ENCODE measurements around the gene DPP6. TPM values are rescaled to one million over a fixed set of nuclear protein-coding genes. Genes with fewer than 3 reads are reported as not detected.

Gene DPP6
- total and polyA plus RNA-seq, 11 donors, result 0.05 to 2.9 (median 0.11) TPM; not detected in 3

- Histone ChIP-seq H3K4me1 (no peaks in the 10 kb centered on the region), H3K36me3 (no peaks in the 10 kb centered on the region), H3K27ac (no peak overlapping the region), H3K9me3 (peaks cover 0 to 20% (median 0%) of the 10 kb centered on the region in 12 donors), H3K4me3 (no peak overlapping the region), H3K27me3 (peaks cover 0 to 2% (median 0%) of the 10 kb centered on the region in 9 donors)
- intact Hi-C loops (cut with DNase I), result no loop called here
- 71 to 83% (median 80%) methylated on average over 12 to 18 of the region's 18 CpGs for WGBS, 4 donors
- DNase-seq (no peak), ATAC-seq (no peak)
- TF ChIP-seq, protein P1, sequence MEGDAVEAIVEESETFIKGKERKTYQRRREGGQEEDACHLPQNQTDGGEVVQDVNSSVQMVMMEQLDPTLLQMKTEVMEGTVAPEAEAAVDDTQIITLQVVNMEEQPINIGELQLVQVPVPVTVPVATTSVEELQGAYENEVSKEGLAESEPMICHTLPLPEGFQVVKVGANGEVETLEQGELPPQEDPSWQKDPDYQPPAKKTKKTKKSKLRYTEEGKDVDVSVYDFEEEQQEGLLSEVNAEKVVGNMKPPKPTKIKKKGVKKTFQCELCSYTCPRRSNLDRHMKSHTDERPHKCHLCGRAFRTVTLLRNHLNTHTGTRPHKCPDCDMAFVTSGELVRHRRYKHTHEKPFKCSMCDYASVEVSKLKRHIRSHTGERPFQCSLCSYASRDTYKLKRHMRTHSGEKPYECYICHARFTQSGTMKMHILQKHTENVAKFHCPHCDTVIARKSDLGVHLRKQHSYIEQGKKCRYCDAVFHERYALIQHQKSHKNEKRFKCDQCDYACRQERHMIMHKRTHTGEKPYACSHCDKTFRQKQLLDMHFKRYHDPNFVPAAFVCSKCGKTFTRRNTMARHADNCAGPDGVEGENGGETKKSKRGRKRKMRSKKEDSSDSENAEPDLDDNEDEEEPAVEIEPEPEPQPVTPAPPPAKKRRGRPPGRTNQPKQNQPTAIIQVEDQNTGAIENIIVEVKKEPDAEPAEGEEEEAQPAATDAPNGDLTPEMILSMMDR (IDR thresholded peaks at IDR 0.05), result no peak
- TF ChIP-seq POLR2A (IDR thresholded peaks at IDR 0.05), result no peak
These were observed 731.2 kb downstream of the DPP6 start for GRCh38 chr7:154783281-154783909.

DNA sequence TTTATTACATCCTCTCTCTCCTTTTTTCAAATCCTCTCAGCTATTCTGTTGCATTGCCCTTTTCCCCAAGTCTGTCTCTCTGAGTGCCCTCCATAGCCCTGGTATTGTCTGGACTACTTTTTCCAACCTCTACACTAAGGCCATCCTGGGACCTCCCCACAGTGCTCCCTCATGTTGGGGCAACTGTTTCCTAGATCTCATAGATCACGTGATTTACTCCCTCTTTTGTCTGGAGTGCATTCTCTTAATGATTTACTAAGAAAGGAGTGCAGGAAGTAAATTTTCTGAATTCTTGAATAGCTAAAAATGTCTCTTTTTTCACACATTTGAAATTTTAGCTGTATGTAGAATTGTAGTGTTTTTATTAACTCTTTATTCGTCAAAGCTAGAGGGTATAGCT, 733.7 kb downstream of the DPP6 start:
- 48 to 76% (median 71%) methylated on average over 1 to 2 of the region's 2 CpGs for WGBS, 4 donors
- DNase-seq, result no peak
- no peak for TF ChIP-seq POLR2A (IDR thresholded peaks at IDR 0.05)
- TF ChIP-seq, protein P1 (IDR thresholded peaks at IDR 0.05), result no peak
- H3K27me3 ChIP-seq, result peaks cover 0 to 22% (median 0%) of the 10 kb centered on the region in 9 donors
- intact Hi-C loops (cut with DNase I), result no loop called here
- no peak for ATAC-seq
- H3K4me3 ChIP-seq, result no peak overlapping the region
- H3K27ac ChIP-seq, result no peak overlapping the region
- H3K36me3 ChIP-seq, result no peaks in the 10 kb centered on the region
- H3K4me1 ChIP-seq, result no peaks in the 10 kb centered on the region
- peaks cover 0 to 20% (median 0%) of the 10 kb centered on the region in 12 donors for H3K9me3 ChIP-seq

- peaks cover 0 to 20% (median 0%) of the 10 kb centered on the region in 12 donors for H3K9me3 ChIP-seq
- H3K27ac ChIP-seq, result no peak overlapping the region
- WGBS, 4 donors, result 59 to 74% (median 67%) methylated on average over 6 of the region's 6 CpGs
- no peak overlapping the region for H3K4me3 ChIP-seq
- intact Hi-C loops (cut with DNase I), result no loop called here
- peaks cover 0 to 27% (median 8%) of the 10 kb centered on the region in 9 donors for H3K27me3 ChIP-seq
- no peaks in the 10 kb centered on the region for H3K36me3 ChIP-seq
- DNase-seq (no peak), ATAC-seq (no peak)
- peaks cover 0 to 6% (median 0%) of the 10 kb centered on the region in 12 donors for H3K4me1 ChIP-seq
- TF ChIP-seq POLR2A (IDR thresholded peaks at IDR 0.05), result no peak
- TF ChIP-seq, protein P1 (IDR thresholded peaks at IDR 0.05), result peak in 5 of 12 donors; percentile 21 to 32 (median 30)
These were observed 737.2 kb downstream of the DPP6 start for GRCh38 chr7:154789404-154789803.

GRCh38 chr7:154791611-154792010, 739.4 kb downstream of the DPP6 start:
- Histone ChIP-seq H3K4me3 (no peak overlapping the region), H3K9me3 (peaks cover 0 to 1% (median 0%) of the 10 kb centered on the region in 12 donors), H3K36me3 (no peaks in the 10 kb centered on the region), H3K4me1 (peaks cover 0 to 7% (median 0%) of the 10 kb centered on the region in 12 donors), H3K27ac (no peak overlapping the region), H3K27me3 (peaks cover 3 to 47% (median 12%) of the 10 kb centered on the region in 9 donors)
- no peak for DNase-seq
- TF ChIP-seq POLR2A (IDR thresholded peaks at IDR 0.05), result no peak
- TF ChIP-seq, protein P1 (IDR thresholded peaks at IDR 0.05), result no peak
- intact Hi-C loops (cut with DNase I), result no loop called here
- WGBS, 4 donors, result 63 to 83% (median 80%) methylated on average over 4 of the region's 4 CpGs
- ATAC-seq, result no peak

All from heart left ventricle (tissue), 16 donors.